ENCODE results near the gene GTF2IRD1. TPM values are rescaled to one million over a fixed set of nuclear protein-coding genes. Genes with fewer than 3 reads are reported as not detected.

Gene GTF2IRD1
- total and polyA plus RNA-seq, 10 donors: 2.4 to 6.6 (median 3.6) TPM

- Histone ChIP-seq H3K27me3 (replicated peaks in 1 of 7) (no peaks in the 10 kb centered on the region), H3K4me3 (no peak overlapping the region), H3K27ac (no peak overlapping the region), H3K36me3 (no peaks in the 10 kb centered on the region), H3K4me1 (no peaks in the 10 kb centered on the region), H3K9me3 (no peaks in the 10 kb centered on the region)
- no peak for DNase-seq
- WGBS, 5 donors: 92 to 97% (median 94%) methylated on average over 8 of the region's 8 CpGs
- TF ChIP-seq POLR2A (IDR thresholded peaks at IDR 0.05): no peak
- no peak for TF ChIP-seq POLR2AphosphoS5 (IDR thresholded peaks at IDR 0.05)
- TF ChIP-seq, protein P1, sequence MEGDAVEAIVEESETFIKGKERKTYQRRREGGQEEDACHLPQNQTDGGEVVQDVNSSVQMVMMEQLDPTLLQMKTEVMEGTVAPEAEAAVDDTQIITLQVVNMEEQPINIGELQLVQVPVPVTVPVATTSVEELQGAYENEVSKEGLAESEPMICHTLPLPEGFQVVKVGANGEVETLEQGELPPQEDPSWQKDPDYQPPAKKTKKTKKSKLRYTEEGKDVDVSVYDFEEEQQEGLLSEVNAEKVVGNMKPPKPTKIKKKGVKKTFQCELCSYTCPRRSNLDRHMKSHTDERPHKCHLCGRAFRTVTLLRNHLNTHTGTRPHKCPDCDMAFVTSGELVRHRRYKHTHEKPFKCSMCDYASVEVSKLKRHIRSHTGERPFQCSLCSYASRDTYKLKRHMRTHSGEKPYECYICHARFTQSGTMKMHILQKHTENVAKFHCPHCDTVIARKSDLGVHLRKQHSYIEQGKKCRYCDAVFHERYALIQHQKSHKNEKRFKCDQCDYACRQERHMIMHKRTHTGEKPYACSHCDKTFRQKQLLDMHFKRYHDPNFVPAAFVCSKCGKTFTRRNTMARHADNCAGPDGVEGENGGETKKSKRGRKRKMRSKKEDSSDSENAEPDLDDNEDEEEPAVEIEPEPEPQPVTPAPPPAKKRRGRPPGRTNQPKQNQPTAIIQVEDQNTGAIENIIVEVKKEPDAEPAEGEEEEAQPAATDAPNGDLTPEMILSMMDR (IDR thresholded peaks at IDR 0.05 in 8 of 11, conservative IDR thresholded peaks at IDR 0.05 in 3 of 11): no peak
- intact Hi-C loops (cut with DNase I; ENCODE audit: low total_unique reads): no loop called here
Measured at GRCh38 chr7:74470504-74470903, 16.8 kb downstream of the GTF2IRD1 start.

DNA sequence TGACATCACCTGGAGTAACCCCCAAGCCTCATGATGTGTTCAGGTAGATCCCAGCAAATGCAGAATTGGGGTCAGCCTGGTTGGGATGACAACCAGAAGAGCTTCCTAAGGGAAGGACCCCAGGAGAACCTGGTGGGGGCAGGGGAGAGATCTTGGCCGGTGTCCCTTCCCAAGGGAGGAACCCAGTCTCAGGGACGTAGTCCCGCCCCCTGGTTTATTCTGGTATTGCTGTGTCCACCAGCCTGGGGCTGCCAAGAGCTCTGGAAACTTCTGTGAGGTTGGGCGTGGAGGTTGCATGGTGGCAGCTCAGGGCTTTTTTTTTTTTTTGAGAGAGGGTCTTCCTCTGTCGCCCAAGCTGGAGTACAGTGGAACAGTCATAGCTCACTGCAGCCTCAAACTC lies 19.4 kb downstream of the GTF2IRD1 start:
- peaks cover 0 to 11% (median 5%) of the 10 kb centered on the region in 6 donors for H3K4me1 ChIP-seq
- intact Hi-C loops (cut with DNase I; ENCODE audit: low total_unique reads): no loop called here
- H3K9me3 ChIP-seq: no peaks in the 10 kb centered on the region
- H3K4me3 ChIP-seq: no peak overlapping the region
- peaks cover 0 to 5% (median 0%) of the 10 kb centered on the region in 7 donors for H3K27me3 ChIP-seq (replicated peaks in 1 of 7)
- no peak for DNase-seq
- TF ChIP-seq POLR2AphosphoS5 (IDR thresholded peaks at IDR 0.05): no peak
- no peak for TF ChIP-seq POLR2A (IDR thresholded peaks at IDR 0.05)
- TF ChIP-seq, protein P1 (IDR thresholded peaks at IDR 0.05 in 8 of 11, conservative IDR thresholded peaks at IDR 0.05 in 3 of 11): no peak
- no peak overlapping the region for H3K27ac ChIP-seq
- WGBS, 5 donors: 76 to 87% (median 79%) methylated on average over 3 to 5 of the region's 5 CpGs
- H3K36me3 ChIP-seq: no peaks in the 10 kb centered on the region

DNA sequence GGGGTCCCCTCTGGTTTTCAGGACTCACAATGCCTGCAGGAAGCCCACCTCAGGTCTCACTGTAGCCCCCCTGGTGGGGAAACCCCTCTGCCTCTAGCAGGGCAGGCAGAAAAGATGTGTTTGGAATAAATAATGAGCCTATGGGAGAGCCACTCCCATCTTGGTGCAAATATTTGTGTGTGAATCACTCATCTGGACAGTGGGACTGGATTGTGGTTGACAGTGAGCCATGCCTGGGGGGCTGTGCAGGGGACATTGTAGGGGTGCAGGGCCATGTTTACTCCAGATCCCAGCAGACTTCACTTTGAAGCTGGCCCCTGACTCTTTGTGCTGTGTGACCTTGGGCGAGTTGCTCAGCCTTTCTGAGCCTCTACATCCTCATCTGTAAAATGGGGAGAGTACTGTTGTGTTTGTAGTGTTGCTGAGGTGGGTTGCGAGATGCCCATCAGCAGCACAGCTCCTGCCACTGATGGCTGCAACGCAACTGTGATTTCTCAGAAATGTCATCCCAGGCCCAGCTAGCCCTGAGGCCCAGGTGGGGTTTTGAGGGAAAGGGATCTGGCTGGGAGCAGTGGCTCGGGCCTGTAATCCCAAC lies 20.7 kb downstream of the GTF2IRD1 start:
- Histone ChIP-seq H3K4me3 (no peak overlapping the region), H3K27ac (no peak overlapping the region), H3K9me3 (no peaks in the 10 kb centered on the region), H3K27me3 (replicated peaks in 1 of 7) (peaks cover 0 to 5% (median 0%) of the 10 kb centered on the region in 7 donors), H3K4me1 (peaks cover 0 to 24% (median 17%) of the 10 kb centered on the region in 6 donors), H3K36me3 (no peaks in the 10 kb centered on the region)
- WGBS, 5 donors: 90 to 95% (median 92%) methylated on average over 3 to 4 of the region's 4 CpGs
- DNase-seq: no peak
- intact Hi-C loops (cut with DNase I; ENCODE audit: low total_unique reads): no loop called here
- TF ChIP-seq POLR2A (IDR thresholded peaks at IDR 0.05): no peak
- TF ChIP-seq, protein P1 (IDR thresholded peaks at IDR 0.05 in 8 of 11, conservative IDR thresholded peaks at IDR 0.05 in 3 of 11): no peak

GRCh38 chr7:74475243-74475986 lies 21.7 kb downstream of the GTF2IRD1 start:
- intact Hi-C loops (cut with DNase I; ENCODE audit: low total_unique reads): no loop called here
- no peak overlapping the region for H3K27ac ChIP-seq
- WGBS, 5 donors: 66 to 82% (median 78%) methylated on average over 10 to 15 of the region's 15 CpGs

More at GRCh38 chr7:74475243-74475986, 21.7 kb downstream of the GTF2IRD1 start:
- Histone ChIP-seq H3K4me1 (peaks cover 4 to 34% (median 27%) of the 10 kb centered on the region in 6 donors), H3K27me3 (replicated peaks in 1 of 7) (peaks cover 0 to 12% (median 1%) of the 10 kb centered on the region in 7 donors), H3K4me3 (no peak overlapping the region), H3K9me3 (no peaks in the 10 kb centered on the region), H3K36me3 (no peaks in the 10 kb centered on the region)
- TF ChIP-seq, protein P1 (IDR thresholded peaks at IDR 0.05 in 8 of 11, conservative IDR thresholded peaks at IDR 0.05 in 3 of 11): no peak
- DNase-seq: no peak

Data from spleen (tissue), 11 donors.